Fibroblast of skin of right quadriceps (primary cell): ENCODE data around the gene MYO7B.

ENCODE experiments used
- DNase-seq: peaks from one replicate; pipeline ENCODE4 v3.0.0-alpha.2; 2013

The MYO7B gene

GRCh38 chr2:127670055-127670956, 134.8 kb downstream of the MYO7B start:
- DNase-seq, result no peak

GRCh38 chr2:127670957-127671290, 135.4 kb downstream of the MYO7B start:
- no peak for DNase-seq

GRCh38 chr2:127671557-127672302, 136.2 kb downstream of the MYO7B start:
- DNase-seq, result no peak

GRCh38 chr2:127672341-127673224, 137.1 kb downstream of the MYO7B start:
- no peak for DNase-seq

- no peak for DNase-seq
Observed at GRCh38 chr2:127673291-127674069, 138.0 kb downstream of the MYO7B start.

GRCh38 chr2:127674241-127675209, 139.0 kb downstream of the MYO7B start:
- no peak for DNase-seq

GRCh38 chr2:127675331-127676261, 140.1 kb downstream of the MYO7B start, which contains the start of gene LIMS2:
LIMS2 (minus strand) TSS chr2:127675530; CDS start chr2:127675024, 506 bp downstream.
- DNase-seq, result peak; percentile 38

GRCh38 chr2:127676906-127677305, 141.4 kb downstream of the MYO7B start:
- no peak for DNase-seq

GRCh38 chr2:127678531-127678930, 143.0 kb downstream of the MYO7B start:
- no peak for DNase-seq

GRCh38 chr2:127678991-127679390, 143.5 kb downstream of the MYO7B start:
- no peak for DNase-seq

- DNase-seq, result no peak
Observed at GRCh38 chr2:127679680-127680361, 144.3 kb downstream of the MYO7B start.

GRCh38 chr2:127680706-127681287, 145.3 kb downstream of the MYO7B start:
- no peak for DNase-seq

- no peak for DNase-seq
Observed at GRCh38 chr2:127681288-127681804, 145.9 kb downstream of the MYO7B start.

GRCh38 chr2:127681976-127682857, 146.7 kb downstream of the MYO7B start:
- no peak for DNase-seq

GRCh38 chr2:127683056-127683455, 147.6 kb downstream of the MYO7B start:
- no peak for DNase-seq

GRCh38 chr2:127683757-127684156, 148.3 kb downstream of the MYO7B start:
- no peak for DNase-seq

GRCh38 chr2:127685410-127686080, 150.1 kb downstream of the MYO7B start:
- DNase-seq, result no peak
